ENCODE results near the gene TSPYL4. TPM values are rescaled to one million over a fixed set of nuclear protein-coding genes. Genes with fewer than 3 reads are reported as not detected.

Gene TSPYL4
- total RNA-seq, 1 donor from 2014 or later = 30.5 TPM

- H3K27me3 ChIP-seq (ENCODE audit: low read depth) = no peaks in the 10 kb centered on the region
- peaks cover 3% of the 10 kb centered on the region for H3K4me1 ChIP-seq
- DNase-seq = no peak
- no peak overlapping the region for H3K4me3 ChIP-seq
- intact Hi-C loops (cut with micrococcal nuclease) = no loop called here
- TF ChIP-seq CTCF (IDR thresholded peaks at IDR 0.05; ENCODE audit: borderline replicate concordance) = no peak
- H3K9me3 ChIP-seq (replicated peaks) = no peaks in the 10 kb centered on the region
- H3K36me3 ChIP-seq = peaks cover 7% of the 10 kb centered on the region
- no peak overlapping the region for H3K27ac ChIP-seq (replicated peaks)
These were observed 30.5 kb downstream of the TSPYL4 start for GRCh38 chr6:116223355-116223754.

GRCh38 chr6:116221911-116222310 lies 32.0 kb downstream of the TSPYL4 start:
- Histone ChIP-seq H3K27ac (replicated peaks) (no peak overlapping the region), H3K4me3 (no peak overlapping the region), H3K9me3 (replicated peaks) (no peaks in the 10 kb centered on the region), H3K27me3 (ENCODE audit: low read depth) (no peaks in the 10 kb centered on the region), H3K4me1 (peaks cover 14% of the 10 kb centered on the region), H3K36me3 (peaks cover 7% of the 10 kb centered on the region)
- no peak for DNase-seq
- TF ChIP-seq CTCF (IDR thresholded peaks at IDR 0.05; ENCODE audit: borderline replicate concordance) = no peak
- intact Hi-C loops (cut with micrococcal nuclease) = no loop called here

DNA sequence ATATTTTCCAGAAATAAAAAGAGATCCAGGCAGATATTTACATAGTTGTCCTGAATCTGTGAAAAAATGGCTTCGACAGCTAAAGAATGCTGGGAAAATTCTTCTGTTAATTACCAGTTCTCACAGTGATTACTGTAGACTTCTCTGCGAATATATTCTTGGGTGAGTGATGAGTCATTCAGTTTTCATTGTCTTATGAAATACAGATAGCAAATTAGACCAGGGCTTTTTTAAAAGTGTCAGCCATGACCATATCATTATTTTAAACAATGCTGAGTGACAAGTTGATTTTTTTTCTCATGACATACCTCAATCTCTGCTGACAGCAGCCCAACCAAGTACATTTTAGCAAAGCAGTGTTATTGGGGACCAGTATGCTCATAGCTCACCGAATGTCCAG lies 32.8 kb downstream of the TSPYL4 start:
- no peaks in the 10 kb centered on the region for H3K27me3 ChIP-seq (ENCODE audit: low read depth)

GRCh38 chr6:116218866-116219265 lies 35.0 kb downstream of the TSPYL4 start:
- DNase-seq = no peak
- Histone ChIP-seq H3K4me1 (peaks cover 14% of the 10 kb centered on the region), H3K36me3 (peaks cover 7% of the 10 kb centered on the region), H3K27ac (replicated peaks) (no peak overlapping the region), H3K4me3 (no peak overlapping the region), H3K27me3 (ENCODE audit: low read depth) (no peaks in the 10 kb centered on the region), H3K9me3 (replicated peaks) (no peaks in the 10 kb centered on the region)
- intact Hi-C loops (cut with micrococcal nuclease) = no loop called here
- no peak for TF ChIP-seq CTCF (IDR thresholded peaks at IDR 0.05; ENCODE audit: borderline replicate concordance)

More for the DNA sequence above, 32.8 kb downstream of the TSPYL4 start:
- Histone ChIP-seq H3K4me3 (no peak overlapping the region), H3K9me3 (replicated peaks) (no peaks in the 10 kb centered on the region), H3K27ac (replicated peaks) (no peak overlapping the region), H3K36me3 (peaks cover 7% of the 10 kb centered on the region), H3K4me1 (peaks cover 14% of the 10 kb centered on the region)
- intact Hi-C loops (cut with micrococcal nuclease) = no loop called here
- no peak for TF ChIP-seq CTCF (IDR thresholded peaks at IDR 0.05; ENCODE audit: borderline replicate concordance)
- no peak for DNase-seq

DNA sequence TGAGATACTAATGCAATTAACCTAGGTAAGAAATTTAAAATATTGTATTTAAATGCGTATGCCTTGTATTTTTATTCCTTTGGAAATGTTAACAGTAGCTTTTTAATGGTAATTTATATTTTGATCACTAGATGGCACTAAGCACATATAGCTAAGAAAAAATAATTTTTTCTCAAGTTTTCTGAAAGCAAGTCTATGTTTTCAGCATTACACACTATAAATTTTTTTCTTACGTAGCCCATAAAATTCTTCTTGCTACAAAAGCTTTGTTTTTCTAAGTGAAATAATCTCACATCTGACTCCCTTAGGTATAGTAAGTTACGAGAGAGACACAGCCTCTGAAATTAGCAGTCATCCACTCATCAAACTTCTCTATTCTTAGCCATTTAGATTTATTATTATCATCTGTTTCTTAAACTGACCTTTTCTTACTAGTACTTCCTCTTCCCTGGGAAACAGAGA lies 35.7 kb downstream of the TSPYL4 start:
- H3K27me3 ChIP-seq (ENCODE audit: low read depth) = no peaks in the 10 kb centered on the region
- intact Hi-C loops (cut with micrococcal nuclease) = no loop called here
- DNase-seq = no peak
- H3K4me3 ChIP-seq = no peak overlapping the region
- peaks cover 7% of the 10 kb centered on the region for H3K36me3 ChIP-seq
- peaks cover 14% of the 10 kb centered on the region for H3K4me1 ChIP-seq
- TF ChIP-seq CTCF (IDR thresholded peaks at IDR 0.05; ENCODE audit: borderline replicate concordance) = peak; percentile 64
- no peaks in the 10 kb centered on the region for H3K9me3 ChIP-seq (replicated peaks)
- H3K27ac ChIP-seq (replicated peaks) = no peak overlapping the region
